Activated T-helper 17 cell treated with anti-CD3 and anti-CD28 coated beads, Interleukin-2, amount 50 U/mL, for 72 hours (primary cell): ENCODE data around the gene USP15. TPM values are rescaled to one million over a fixed set of nuclear protein-coding genes. Genes with fewer than 3 reads are reported as not detected.

Experiments
- total RNA-seq, 2 donors: library from RNA; stranded (reverse); gene quantifications; one replicate each; pipeline ENCODE4 v1.2.3, GENCODE V29; 2022

Gene USP15
- total RNA-seq, 2 donors from 2014 or later: 83.4 to 113 TPM

Other genes starting within 250 kb of the USP15 start
- gene MON2, start 206.4 kb downstream of the USP15 start, total RNA-seq: 10 to 100 TPM; 40.4 to 53.0 TPM